A673 (cell line): ENCODE data around the gene MMP21.

ENCODE experiments used
- EZH2 ChIP-seq: fragments of 200-600 bp; sonication (generic); IDR thresholded peaks from 2 replicates; pipeline ENCODE4 v1.6.1; 2017; ENCODE audit warnings: borderline replicate concordance, low read depth, mild to moderate bottlenecking, mixed read lengths, antibody characterized with exemption, low read length; ENCODE audit not compliant: poor library complexity, severe bottlenecking
- TF ChIP-seq, protein P1 (sequence below): fragments of 300-800, 200-600 bp; sonication (generic); conservative IDR thresholded peaks from 2 replicates; pipeline ENCODE4 v1.5.1; 2017; ENCODE audit warnings: low read depth, mild to moderate bottlenecking, antibody characterized with exemption, low read length, moderate library complexity, mixed read lengths

- TF ChIP-seq, protein P1, sequence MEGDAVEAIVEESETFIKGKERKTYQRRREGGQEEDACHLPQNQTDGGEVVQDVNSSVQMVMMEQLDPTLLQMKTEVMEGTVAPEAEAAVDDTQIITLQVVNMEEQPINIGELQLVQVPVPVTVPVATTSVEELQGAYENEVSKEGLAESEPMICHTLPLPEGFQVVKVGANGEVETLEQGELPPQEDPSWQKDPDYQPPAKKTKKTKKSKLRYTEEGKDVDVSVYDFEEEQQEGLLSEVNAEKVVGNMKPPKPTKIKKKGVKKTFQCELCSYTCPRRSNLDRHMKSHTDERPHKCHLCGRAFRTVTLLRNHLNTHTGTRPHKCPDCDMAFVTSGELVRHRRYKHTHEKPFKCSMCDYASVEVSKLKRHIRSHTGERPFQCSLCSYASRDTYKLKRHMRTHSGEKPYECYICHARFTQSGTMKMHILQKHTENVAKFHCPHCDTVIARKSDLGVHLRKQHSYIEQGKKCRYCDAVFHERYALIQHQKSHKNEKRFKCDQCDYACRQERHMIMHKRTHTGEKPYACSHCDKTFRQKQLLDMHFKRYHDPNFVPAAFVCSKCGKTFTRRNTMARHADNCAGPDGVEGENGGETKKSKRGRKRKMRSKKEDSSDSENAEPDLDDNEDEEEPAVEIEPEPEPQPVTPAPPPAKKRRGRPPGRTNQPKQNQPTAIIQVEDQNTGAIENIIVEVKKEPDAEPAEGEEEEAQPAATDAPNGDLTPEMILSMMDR = peak; percentile 34; the same call in 1 of the 2 replicates
- TF ChIP-seq EZH2 = no peak
Measured at GRCh38 chr10:125742465-125742864, 33.2 kb downstream of the MMP21 start.
